Esophagus squamous epithelium (tissue), 4 donors: ENCODE measurements around the gene SERGEF.

ENCODE experiments used
- CTCF ChIP-seq, 6 experiments: fragments of 450-650 bp in 4 of 6; fragments of 200-600 bp in 2 of 6; sonication (generic) in 2 of 6; IDR thresholded peaks; one replicate each; pipeline ENCODE4 v1.5.1; 2016 to 2019; ENCODE audit warnings: antibody characterized with exemption in 6 of 6, mild to moderate bottlenecking in 4 of 6, moderate library complexity in 4 of 6
- POLR2A ChIP-seq, 4 donors: fragments of 450-650 bp; IDR thresholded peaks; one replicate each; pipeline ENCODE4 v1.6.1; 2017; ENCODE audit warnings: antibody characterized with exemption in 4 of 4, mild to moderate bottlenecking in 4 of 4, moderate library complexity in 3 of 4

DNA sequence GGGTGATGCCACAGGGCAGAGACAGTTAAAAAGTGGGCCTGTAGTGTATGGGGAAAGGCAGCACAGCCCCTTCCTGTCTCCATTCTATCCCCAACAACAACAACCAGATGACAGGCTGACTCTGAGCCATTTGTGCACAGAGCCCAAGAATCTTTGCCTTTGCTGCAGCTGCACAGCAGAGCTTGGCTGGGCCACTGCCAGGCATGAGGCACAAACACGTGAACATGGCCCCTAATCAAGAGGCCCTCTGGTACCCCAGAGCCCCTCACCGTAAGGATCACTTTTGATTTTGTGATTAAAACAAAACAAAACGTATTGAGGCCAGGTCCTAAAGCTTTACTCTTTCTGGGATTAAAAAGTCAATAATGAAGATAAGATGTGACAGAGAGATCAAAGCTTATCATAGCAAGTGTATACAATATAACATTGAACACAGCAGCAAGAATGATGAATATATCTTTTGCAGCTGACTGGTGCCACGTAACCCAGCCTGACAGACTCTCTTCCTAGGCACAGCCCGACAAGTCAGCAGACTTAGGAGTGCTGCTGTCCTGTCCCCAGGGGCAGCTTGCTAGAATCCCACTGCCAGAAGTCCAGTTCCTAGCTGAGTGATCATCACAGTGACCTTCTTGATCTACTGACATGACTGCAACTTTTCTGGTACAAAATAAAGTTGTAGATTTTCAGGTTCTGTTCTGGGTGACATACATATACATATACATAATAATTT lies 117.8 kb downstream of the SERGEF start:
- TF ChIP-seq CTCF (IDR thresholded peaks at IDR 0.05) (no peak), POLR2A (IDR thresholded peaks at IDR 0.05) (no peak)
